Left lung (tissue), 10 donors: ENCODE data around the gene GDNF. TPM values are rescaled to one million over a fixed set of nuclear protein-coding genes. Genes with fewer than 3 reads are reported as not detected.

Experiments used
- ATAC-seq: fragments of 200-7000 bp; cut with Tn5 transposase; one replicate; pipeline ENCODE4 v1.9.1; 2020; ENCODE audit warnings: moderate library complexity
- DNase-seq, 4 donors: peaks; one replicate each; pipeline ENCODE4 v3.0.0-alpha.2; 2013 to 2020
- H3K27ac ChIP-seq, 2 donors: fragments of 200-600 bp; sonication (generic) in 1 of 2; one replicate each; pipeline versions ENCODE4 v1.5.0 to v1.8.0; 2020 to 2021
- H3K27me3 ChIP-seq, 2 donors: fragments of 200-600 bp; sonication (generic) in 1 of 2; one replicate each; pipeline versions ENCODE4 v1.5.0 to v1.8.0; 2020 to 2021
- H3K36me3 ChIP-seq, 2 donors: fragments of 200-600 bp; sonication (generic) in 1 of 2; one replicate each; pipeline versions ENCODE4 v1.5.0 to v1.8.0; 2020 to 2021
- H3K4me1 ChIP-seq, 2 donors: fragments of 200-600 bp; one replicate each; pipeline ENCODE4 v1.8.0; 2021
- H3K4me3 ChIP-seq, 2 donors: fragments of 200-600 bp; sonication (generic) in 1 of 2; one replicate each; pipeline versions ENCODE4 v1.5.0 to v1.8.0; 2020 to 2021; ENCODE audit warnings: mild to moderate bottlenecking in 1 of 2
- H3K9me3 ChIP-seq, 2 donors: fragments of 200-600 bp; sonication (generic) in 1 of 2; one replicate each; pipeline versions ENCODE4 v1.5.0 to v1.8.0; 2020 to 2021
- CTCF ChIP-seq, 2 donors: fragments of 200-600 bp; sonication (generic) in 1 of 2; IDR thresholded peaks; one replicate each; pipeline versions ENCODE4 v1.5.0 to v1.8.0; 2021; ENCODE audit warnings: antibody characterized with exemption in 2 of 2
- intact Hi-C, 2 donors: fragments of 100-400 bp; cut with DNase I; formaldehyde crosslinking; loops; one replicate each; pipeline versions ENCODE4 v1.11.2 to v1.14.2; 2022
- polyA plus RNA-seq, 6 donors: library from polyadenylated mRNA; unstranded; fragments of 120-200 nt; gene quantifications; one replicate each; pipeline ENCODE4 v1.2.1, GENCODE V29; 2013; ENCODE audit not compliant: insufficient read length in 6 of 6
- total RNA-seq, 2 donors: library from RNA; stranded (reverse); fragmentation: NEBNext Ultra II Directional; extraction: Animal tissue kit (Norgen Biotek cat#: 25700); gene quantifications; one replicate each; pipeline ENCODE4 v1.2.1, GENCODE V29; 2021
- donor health status: DM: no; HTN: yes; CAD: no.
- donor health status: DM: no; HTN: no; CAD: no.

Gene GDNF
- total and polyA plus RNA-seq, 8 donors: 0.06 to 0.17 (median 0.07) TPM; not detected in 4

- no peaks in the 10 kb centered on the region for H3K4me1 ChIP-seq
- TF ChIP-seq CTCF (IDR thresholded peaks at IDR 0.05): no peak
- intact Hi-C loops: no loop called here
- no peak overlapping the region for H3K4me3 ChIP-seq
- DNase-seq (no peak), ATAC-seq (no peak)
- H3K36me3 ChIP-seq: no peaks in the 10 kb centered on the region
- H3K27ac ChIP-seq: no peak overlapping the region
- no peaks in the 10 kb centered on the region for H3K27me3 ChIP-seq
- no peaks in the 10 kb centered on the region for H3K9me3 ChIP-seq
Observed at GRCh38 chr5:37815913-37816312, 23.9 kb downstream of the GDNF start.

DNA sequence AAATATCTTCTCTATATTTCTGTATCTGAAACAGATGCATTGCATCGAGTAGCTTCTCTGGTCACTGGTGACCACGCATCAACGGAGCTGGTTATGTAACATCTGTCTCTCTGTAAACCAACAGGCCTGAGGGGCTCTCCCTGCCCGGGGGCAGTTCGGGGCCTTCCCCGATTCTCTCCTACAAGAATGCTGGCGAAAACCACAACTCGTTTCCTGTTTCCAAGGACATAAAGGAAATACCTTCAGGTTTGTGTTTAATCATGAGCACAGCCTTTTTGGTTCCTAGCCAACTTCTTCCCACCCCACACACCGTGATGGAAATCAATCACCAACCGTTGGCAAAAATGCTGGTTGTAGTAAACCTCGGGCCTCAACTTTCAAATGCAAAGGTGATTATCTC lies 25.1 kb downstream of the GDNF start:
- Histone ChIP-seq H3K4me3 (no peak overlapping the region), H3K27ac (no peak overlapping the region), H3K9me3 (no peaks in the 10 kb centered on the region), H3K27me3 (no peaks in the 10 kb centered on the region), H3K36me3 (no peaks in the 10 kb centered on the region), H3K4me1 (no peaks in the 10 kb centered on the region)
- DNase-seq (no peak), ATAC-seq (no peak)
- no peak for TF ChIP-seq CTCF (IDR thresholded peaks at IDR 0.05)
- intact Hi-C loops: no loop called here

DNA sequence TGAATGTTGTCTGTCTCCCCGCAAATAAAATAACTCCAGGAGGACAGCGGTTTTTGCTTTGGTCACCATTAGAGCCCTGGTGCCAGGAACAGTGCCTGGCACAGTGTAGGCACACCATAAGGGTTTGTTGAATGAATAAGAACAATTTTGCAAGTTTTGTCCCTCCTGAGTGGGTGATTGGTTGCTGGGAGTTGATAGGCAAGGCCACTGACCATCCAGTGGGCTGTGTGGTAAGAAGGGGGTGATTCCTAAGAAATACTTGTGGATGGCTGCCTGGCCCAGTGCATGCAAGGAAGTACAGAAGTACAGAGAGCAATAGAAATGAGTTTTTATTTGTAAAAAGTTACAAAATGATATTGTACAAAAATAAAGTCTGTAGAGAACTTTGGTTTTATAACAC lies 27.5 kb downstream of the GDNF start:
- H3K9me3 ChIP-seq: no peaks in the 10 kb centered on the region
- DNase-seq (no peak), ATAC-seq (no peak)
- intact Hi-C loops: no loop called here
- no peaks in the 10 kb centered on the region for H3K36me3 ChIP-seq
- TF ChIP-seq CTCF (IDR thresholded peaks at IDR 0.05): no peak
- H3K27me3 ChIP-seq: no peaks in the 10 kb centered on the region
- no peak overlapping the region for H3K4me3 ChIP-seq
- H3K4me1 ChIP-seq: no peaks in the 10 kb centered on the region
- H3K27ac ChIP-seq: no peak overlapping the region

DNA sequence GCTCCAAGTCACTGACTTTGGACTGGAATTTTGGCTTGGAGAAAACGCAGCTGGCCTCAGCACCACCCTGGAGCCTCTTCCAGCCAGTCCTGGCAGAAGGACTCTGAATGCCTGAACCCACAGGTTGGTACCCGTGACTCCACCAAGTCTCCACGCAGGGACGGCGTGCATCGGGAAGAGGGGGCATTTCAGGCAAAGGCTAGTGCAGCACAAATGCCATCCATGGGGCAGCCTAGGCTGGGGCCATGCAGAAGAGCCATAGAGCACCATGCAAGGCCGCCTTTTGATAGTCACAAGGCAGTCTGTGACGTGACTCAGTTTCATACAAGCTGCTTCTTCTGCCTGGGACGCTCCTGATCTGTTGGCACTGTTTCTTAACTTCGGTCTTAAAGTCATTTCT lies 28.0 kb downstream of the GDNF start:
- H3K27me3 ChIP-seq: no peaks in the 10 kb centered on the region
- no peak for TF ChIP-seq CTCF (IDR thresholded peaks at IDR 0.05)
- no peak for ATAC-seq
- intact Hi-C loops: no loop called here
- no peak overlapping the region for H3K27ac ChIP-seq
- H3K4me3 ChIP-seq: no peak overlapping the region
- H3K4me1 ChIP-seq: no peaks in the 10 kb centered on the region
- no peak for DNase-seq
- no peaks in the 10 kb centered on the region for H3K9me3 ChIP-seq
- H3K36me3 ChIP-seq: no peaks in the 10 kb centered on the region

GRCh38 chr5:37810311-37810710 lies 29.5 kb downstream of the GDNF start:
- Histone ChIP-seq H3K36me3 (no peaks in the 10 kb centered on the region), H3K27ac (no peak overlapping the region), H3K9me3 (no peaks in the 10 kb centered on the region), H3K4me3 (no peak overlapping the region), H3K27me3 (no peaks in the 10 kb centered on the region), H3K4me1 (no peaks in the 10 kb centered on the region)
- no peak for DNase-seq
- intact Hi-C loops: no loop called here
- TF ChIP-seq CTCF (IDR thresholded peaks at IDR 0.05): no peak
- no peak for ATAC-seq
